Effector memory CD4-positive, alpha-beta T cell (primary cell): ENCODE data around the gene IER2.

ENCODE experiments used
- DNase-seq, 3 donors: peaks; one replicate each; pipeline ENCODE4 v3.0.0-alpha.2; 2020
- H3K27ac ChIP-seq: 2 replicates; pipeline ENCODE4 v1.7.0; 2013; ENCODE audit warnings: mild to moderate bottlenecking, low read length, moderate library complexity; ENCODE audit not compliant: insufficient read depth, poor library complexity, severe bottlenecking
- H3K27me3 ChIP-seq: replicated peaks from 2 replicates; pipeline ENCODE4 v1.7.0; 2013; ENCODE audit warnings: mild to moderate bottlenecking, low read length; ENCODE audit not compliant: insufficient read depth, control insufficient read depth, poor library complexity, severe bottlenecking
- H3K36me3 ChIP-seq: 2 replicates; pipeline ENCODE4 v1.7.0; 2013; ENCODE audit warnings: mild to moderate bottlenecking, low read length, moderate library complexity; ENCODE audit not compliant: control insufficient read depth, insufficient read depth
- H3K4me1 ChIP-seq: 2 replicates; pipeline ENCODE4 v1.7.0; 2013; ENCODE audit warnings: low read length, mild to moderate bottlenecking; ENCODE audit not compliant: control insufficient read depth, insufficient read depth, poor library complexity, severe bottlenecking
- H3K4me3 ChIP-seq: 2 replicates; pipeline ENCODE4 v1.7.0; 2013; ENCODE audit warnings: low read length, low read depth, mild to moderate bottlenecking; ENCODE audit not compliant: insufficient read depth, poor library complexity, severe bottlenecking
- H3K9me3 ChIP-seq: 2 replicates; pipeline ENCODE4 v1.7.0; 2013; ENCODE audit warnings: mild to moderate bottlenecking, low read length, moderate library complexity; ENCODE audit not compliant: control insufficient read depth

IER2 gene

DNA sequence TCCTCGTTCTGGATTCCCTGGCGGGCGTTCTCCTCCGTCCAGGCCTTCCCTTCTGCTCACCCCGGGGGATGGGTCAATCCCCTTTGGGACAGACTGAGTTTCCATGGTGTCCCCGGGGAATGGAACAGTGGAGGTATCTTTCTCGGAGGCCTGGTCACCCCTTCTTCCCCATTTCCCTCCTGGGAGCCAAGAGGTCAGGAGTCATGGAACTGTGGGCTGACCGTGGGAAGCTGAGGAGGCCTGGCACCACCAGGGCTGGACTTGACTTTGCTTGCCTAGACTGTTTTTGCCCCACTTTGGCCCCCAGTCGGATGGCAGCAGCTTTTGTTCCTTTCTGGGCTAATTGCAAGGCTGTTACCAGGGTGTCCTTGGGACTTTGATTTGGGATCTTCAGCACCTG lies 30.2 kb upstream of the IER2 start:
- Histone ChIP-seq H3K4me3 (no peak overlapping the region), H3K27me3 (no peaks in the 10 kb centered on the region), H3K27ac (no peak overlapping the region), H3K4me1 (peaks cover 36% of the 10 kb centered on the region), H3K36me3 (peaks cover 4% of the 10 kb centered on the region), H3K9me3 (no peaks in the 10 kb centered on the region)
- no peak for DNase-seq

DNA sequence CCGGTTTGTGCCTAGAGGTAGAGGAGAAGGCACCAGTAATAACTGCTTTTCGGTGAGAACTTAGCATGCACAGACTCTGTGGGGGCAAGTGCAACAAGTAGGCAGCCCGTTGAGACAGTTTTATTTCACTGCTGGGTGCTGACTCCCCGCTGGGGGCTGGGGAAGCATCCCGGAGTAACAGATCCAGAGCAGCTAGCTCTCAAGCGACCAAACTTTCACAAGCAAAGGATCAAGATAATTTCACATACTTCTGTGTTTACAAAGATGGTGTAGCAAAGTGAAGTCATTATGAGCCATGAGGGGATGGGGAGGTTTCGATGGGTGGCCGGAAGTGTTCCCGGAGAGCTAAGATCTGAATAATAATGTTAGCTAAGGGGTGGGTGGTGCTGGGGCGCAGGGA lies 29.4 kb upstream of the IER2 start:
- Histone ChIP-seq H3K27ac (no peak overlapping the region), H3K36me3 (peaks cover 4% of the 10 kb centered on the region), H3K4me3 (no peak overlapping the region)

GRCh38 chr19:13121551-13122274 lies 28.5 kb upstream of the IER2 start:
- no peaks in the 10 kb centered on the region for H3K9me3 ChIP-seq
- H3K4me3 ChIP-seq: no peak overlapping the region
- no peak overlapping the region for H3K27ac ChIP-seq
- peaks cover 8% of the 10 kb centered on the region for H3K36me3 ChIP-seq
- peaks cover 22% of the 10 kb centered on the region for H3K4me1 ChIP-seq
- H3K27me3 ChIP-seq: no peaks in the 10 kb centered on the region
- no peak for DNase-seq

More for the DNA sequence above, 29.4 kb upstream of the IER2 start:
- H3K4me1 ChIP-seq: peaks cover 29% of the 10 kb centered on the region
- H3K9me3 ChIP-seq: no peaks in the 10 kb centered on the region
- DNase-seq: no peak
- H3K27me3 ChIP-seq: no peaks in the 10 kb centered on the region

GRCh38 chr19:13122275-13122878 lies 27.8 kb upstream of the IER2 start:
- no peak for DNase-seq
- H3K9me3 ChIP-seq: no peaks in the 10 kb centered on the region
- peaks cover 8% of the 10 kb centered on the region for H3K36me3 ChIP-seq
- H3K4me1 ChIP-seq: peaks cover 16% of the 10 kb centered on the region
- H3K27me3 ChIP-seq: no peaks in the 10 kb centered on the region
- no peak overlapping the region for H3K4me3 ChIP-seq
- no peak overlapping the region for H3K27ac ChIP-seq

GRCh38 chr19:13122980-13123957 lies 26.9 kb upstream of the IER2 start:
- no peak for DNase-seq
- Histone ChIP-seq H3K9me3 (no peaks in the 10 kb centered on the region), H3K27ac (no peak overlapping the region), H3K4me3 (no peak overlapping the region), H3K36me3 (peaks cover 8% of the 10 kb centered on the region), H3K4me1 (peaks cover 13% of the 10 kb centered on the region), H3K27me3 (no peaks in the 10 kb centered on the region)

DNA sequence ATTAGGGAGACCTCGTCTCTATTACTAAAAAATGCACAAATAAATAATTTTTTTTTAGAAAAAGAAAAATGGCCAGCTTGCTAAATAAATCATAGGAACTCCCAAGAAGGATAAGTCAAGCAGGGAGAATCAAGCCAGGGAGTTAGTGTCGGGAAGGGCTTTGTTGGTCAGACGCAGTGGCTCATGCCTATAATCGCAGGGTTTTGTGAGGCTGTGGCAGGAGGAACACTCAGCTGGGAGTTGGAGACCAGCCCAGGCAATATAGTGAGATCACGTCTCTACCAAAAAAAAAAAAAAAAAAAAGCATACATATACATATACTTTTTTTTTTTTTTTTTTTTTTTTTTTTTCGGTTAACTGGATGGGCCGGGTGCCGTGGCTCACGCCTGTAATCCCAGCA lies 23.2 kb upstream of the IER2 start:
- H3K27me3 ChIP-seq: no peaks in the 10 kb centered on the region
- no peaks in the 10 kb centered on the region for H3K4me1 ChIP-seq
- no peaks in the 10 kb centered on the region for H3K9me3 ChIP-seq
- peaks cover 8% of the 10 kb centered on the region for H3K36me3 ChIP-seq
- H3K4me3 ChIP-seq: no peak overlapping the region
- no peak for DNase-seq
- no peak overlapping the region for H3K27ac ChIP-seq

DNA sequence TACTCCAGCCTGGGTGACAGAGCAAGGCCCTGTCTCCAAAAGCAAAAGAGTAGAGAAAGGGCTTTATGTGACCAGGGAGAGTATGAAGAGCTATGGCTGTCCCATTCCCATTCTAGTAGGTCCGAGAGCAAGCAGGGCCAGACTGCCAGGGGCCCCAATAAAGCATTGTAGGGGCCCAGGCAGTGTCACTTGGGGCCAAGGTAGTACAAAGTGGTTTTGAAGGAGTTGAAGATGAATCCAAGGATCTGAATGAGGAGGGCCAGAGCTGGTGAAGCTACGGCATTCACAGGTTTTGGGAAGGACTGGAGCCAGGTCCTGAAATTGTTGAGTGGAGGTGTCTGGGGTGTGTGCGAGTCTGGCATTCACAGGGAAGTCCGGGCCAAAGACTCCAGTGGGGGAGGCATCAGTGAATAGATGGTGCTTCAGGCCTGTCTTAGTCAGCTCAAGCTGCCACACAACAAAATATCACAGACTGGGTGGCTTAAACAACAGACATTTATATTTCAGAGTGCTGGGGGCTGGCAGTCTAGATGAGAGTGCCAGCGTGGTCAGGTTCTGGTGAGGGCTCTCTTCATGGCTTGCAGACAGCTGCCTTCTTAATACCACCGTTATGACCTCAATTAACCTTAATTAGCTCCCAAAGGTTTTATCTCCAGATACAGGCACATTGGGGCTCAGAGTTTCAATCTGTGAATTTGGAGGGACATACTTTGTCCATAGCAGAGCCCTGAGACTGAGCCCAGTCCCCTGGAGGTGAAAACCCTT lies 22.2 kb upstream of the IER2 start:
- no peaks in the 10 kb centered on the region for H3K9me3 ChIP-seq
- no peaks in the 10 kb centered on the region for H3K27me3 ChIP-seq
- DNase-seq: no peak
- peaks cover 8% of the 10 kb centered on the region for H3K4me1 ChIP-seq
- H3K36me3 ChIP-seq: peaks cover 8% of the 10 kb centered on the region
- H3K4me3 ChIP-seq: no peak overlapping the region
- H3K27ac ChIP-seq: no peak overlapping the region

DNA sequence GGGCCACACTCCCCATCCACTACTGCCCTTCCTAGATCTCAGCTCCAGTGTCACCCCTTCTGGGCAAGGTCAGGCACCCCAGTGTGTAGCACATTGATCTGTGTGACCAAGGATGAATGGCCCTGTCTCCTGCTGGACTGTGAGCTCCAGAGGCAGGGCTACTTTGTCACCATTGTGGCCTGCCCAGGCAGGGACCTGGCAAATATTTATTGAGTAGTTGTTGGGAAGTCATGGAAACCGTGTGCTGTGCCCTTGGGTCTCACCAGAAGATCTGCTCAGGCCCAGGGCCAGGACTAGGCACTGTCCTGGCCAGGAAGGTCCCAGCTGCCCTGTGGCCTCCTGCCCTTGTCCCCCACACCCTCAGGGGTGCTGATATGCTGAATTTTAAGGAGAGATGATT lies 21.6 kb upstream of the IER2 start:
- H3K9me3 ChIP-seq: no peaks in the 10 kb centered on the region
- H3K36me3 ChIP-seq: peaks cover 8% of the 10 kb centered on the region
- no peak overlapping the region for H3K4me3 ChIP-seq
- no peak overlapping the region for H3K27ac ChIP-seq
- peaks cover 14% of the 10 kb centered on the region for H3K4me1 ChIP-seq
- no peak for DNase-seq
- H3K27me3 ChIP-seq: no peaks in the 10 kb centered on the region

DNA sequence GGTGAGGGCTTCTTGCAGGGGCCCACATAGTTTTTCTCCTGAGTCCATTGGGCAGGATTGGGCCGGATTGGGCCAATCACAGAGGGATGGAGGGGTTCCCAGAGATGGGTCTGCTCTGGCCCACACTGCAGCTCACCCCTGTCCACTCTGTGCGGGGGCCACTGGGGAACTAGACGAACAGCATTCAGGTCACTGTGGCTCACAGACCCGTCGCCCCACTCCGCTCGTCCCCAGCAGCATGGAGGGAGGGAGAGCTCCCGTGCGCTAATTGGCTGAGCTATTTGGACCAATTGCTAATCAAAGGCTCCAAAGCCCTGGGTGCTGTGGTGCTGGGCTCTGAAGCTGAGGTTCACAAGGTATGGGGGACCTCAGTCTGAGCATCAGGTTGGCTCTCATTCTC lies 20.8 kb upstream of the IER2 start:
- no peaks in the 10 kb centered on the region for H3K27me3 ChIP-seq
- no peak overlapping the region for H3K27ac ChIP-seq
- DNase-seq: no peak
- peaks cover 14% of the 10 kb centered on the region for H3K4me1 ChIP-seq
- no peak overlapping the region for H3K4me3 ChIP-seq
- H3K36me3 ChIP-seq: peaks cover 8% of the 10 kb centered on the region
- no peaks in the 10 kb centered on the region for H3K9me3 ChIP-seq
